Measurements from ENCODE around the gene ACBD6. TPM values are rescaled to one million over a fixed set of nuclear protein-coding genes. Genes with fewer than 3 reads are reported as not detected.

The ACBD6 gene
- total and polyA plus RNA-seq, 4 donors = 8.3 to 17.3 (median 14.0) TPM

DNA sequence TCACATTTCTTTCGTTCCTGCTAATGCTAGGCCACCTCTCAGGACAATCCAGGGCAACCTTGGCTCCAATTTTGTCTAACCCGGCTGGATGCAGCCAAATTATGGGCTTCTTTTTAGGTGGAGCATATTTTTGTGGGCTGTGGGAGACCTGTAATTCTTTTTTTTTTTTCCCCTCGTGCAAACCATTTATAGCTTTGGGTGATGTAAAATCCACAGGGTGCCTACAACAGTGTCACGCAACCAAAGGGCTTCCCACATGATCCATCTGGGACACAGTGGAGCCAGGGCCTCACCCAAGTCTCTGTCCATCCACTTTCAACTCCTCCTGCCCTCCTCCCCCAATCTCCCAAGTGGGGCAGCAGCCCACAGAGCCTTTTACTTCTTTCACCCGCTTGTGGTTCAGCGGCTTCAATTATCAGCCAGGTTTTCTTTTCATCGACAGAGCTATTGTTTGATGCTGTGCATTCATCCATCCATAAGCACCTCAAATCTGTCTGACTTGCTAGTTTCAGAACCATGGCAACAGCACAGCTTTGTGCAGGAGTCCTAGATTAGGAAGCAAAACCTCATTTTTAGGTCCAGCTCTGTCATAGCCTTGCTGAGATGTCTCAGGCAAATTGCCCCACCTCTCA is 46.4 kb upstream of the ACBD6 start:
- peaks cover 0 to 3% (median 0%) of the 10 kb centered on the region in 4 donors for H3K4me1 ChIP-seq (ENCODE audit: control insufficient read depth in 4 of 4, insufficient read depth in 4 of 4, low read length in 3 of 4)
- TF ChIP-seq, protein P1, sequence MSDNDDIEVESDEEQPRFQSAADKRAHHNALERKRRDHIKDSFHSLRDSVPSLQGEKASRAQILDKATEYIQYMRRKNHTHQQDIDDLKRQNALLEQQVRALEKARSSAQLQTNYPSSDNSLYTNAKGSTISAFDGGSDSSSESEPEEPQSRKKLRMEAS (IDR thresholded peaks at IDR 0.05) = no peak
- H3K27me3 ChIP-seq (ENCODE audit: control insufficient read depth in 4 of 4, insufficient read depth in 4 of 4, low read length in 3 of 4) = no peaks in the 10 kb centered on the region
- H3K9ac ChIP-seq (ENCODE audit: low read depth in 1 of 2, low read length in 2 of 2) = no peak overlapping the region
- H3K27ac ChIP-seq (ENCODE audit: low read depth in 1 of 2, low read length in 2 of 2) = no peak overlapping the region
- no peaks in the 10 kb centered on the region for H3K36me3 ChIP-seq (ENCODE audit: control insufficient read depth in 4 of 4, insufficient read depth in 3 of 4, low read depth in 1 of 4, low read length in 3 of 4)
- DNase-seq (ENCODE audit: low spot score) = no peak
- H3K4me3 ChIP-seq (ENCODE audit: low read depth in 1 of 3, low read length in 3 of 3) = no peak overlapping the region
- no peaks in the 10 kb centered on the region for H3K9me3 ChIP-seq (ENCODE audit: control insufficient read depth in 4 of 4, low read length in 3 of 4)
- WGBS = 90% methylated on average over 7 of the region's 7 CpGs

DNA sequence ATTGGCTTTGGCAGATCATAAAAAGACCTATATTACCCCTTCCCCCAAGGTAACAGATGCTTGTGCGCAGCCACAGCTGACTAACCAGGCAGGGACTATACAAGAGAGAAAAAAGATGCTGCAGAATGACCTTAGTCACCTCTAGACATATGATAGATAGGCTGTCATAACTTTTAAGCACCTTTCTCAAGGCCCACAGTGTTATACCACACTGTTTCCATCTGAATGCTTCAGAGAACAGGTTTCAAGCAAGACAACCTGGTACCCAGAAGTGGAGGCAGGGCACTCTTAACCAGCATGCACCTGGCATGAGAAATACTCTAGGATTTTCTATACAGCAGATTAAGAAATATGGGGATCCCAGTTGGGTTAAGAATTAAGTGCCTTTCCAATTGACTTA is 43.6 kb upstream of the ACBD6 start:
- Histone ChIP-seq H3K27ac (ENCODE audit: low read depth in 1 of 2, low read length in 2 of 2) (no peak overlapping the region), H3K4me3 (ENCODE audit: low read depth in 1 of 3, low read length in 3 of 3) (no peak overlapping the region), H3K4me1 (ENCODE audit: control insufficient read depth in 4 of 4, insufficient read depth in 4 of 4, low read length in 3 of 4) (peaks cover 0 to 3% (median 0%) of the 10 kb centered on the region in 4 donors), H3K36me3 (ENCODE audit: control insufficient read depth in 4 of 4, insufficient read depth in 3 of 4, low read depth in 1 of 4, low read length in 3 of 4) (no peaks in the 10 kb centered on the region), H3K27me3 (ENCODE audit: control insufficient read depth in 4 of 4, insufficient read depth in 4 of 4, low read length in 3 of 4) (no peaks in the 10 kb centered on the region), H3K9me3 (ENCODE audit: control insufficient read depth in 4 of 4, low read length in 3 of 4) (no peaks in the 10 kb centered on the region), H3K9ac (ENCODE audit: low read depth in 1 of 2, low read length in 2 of 2) (no peak overlapping the region)
- no peak for TF ChIP-seq YY1 (IDR thresholded peaks at IDR 0.05)
- TF ChIP-seq, protein P2, sequence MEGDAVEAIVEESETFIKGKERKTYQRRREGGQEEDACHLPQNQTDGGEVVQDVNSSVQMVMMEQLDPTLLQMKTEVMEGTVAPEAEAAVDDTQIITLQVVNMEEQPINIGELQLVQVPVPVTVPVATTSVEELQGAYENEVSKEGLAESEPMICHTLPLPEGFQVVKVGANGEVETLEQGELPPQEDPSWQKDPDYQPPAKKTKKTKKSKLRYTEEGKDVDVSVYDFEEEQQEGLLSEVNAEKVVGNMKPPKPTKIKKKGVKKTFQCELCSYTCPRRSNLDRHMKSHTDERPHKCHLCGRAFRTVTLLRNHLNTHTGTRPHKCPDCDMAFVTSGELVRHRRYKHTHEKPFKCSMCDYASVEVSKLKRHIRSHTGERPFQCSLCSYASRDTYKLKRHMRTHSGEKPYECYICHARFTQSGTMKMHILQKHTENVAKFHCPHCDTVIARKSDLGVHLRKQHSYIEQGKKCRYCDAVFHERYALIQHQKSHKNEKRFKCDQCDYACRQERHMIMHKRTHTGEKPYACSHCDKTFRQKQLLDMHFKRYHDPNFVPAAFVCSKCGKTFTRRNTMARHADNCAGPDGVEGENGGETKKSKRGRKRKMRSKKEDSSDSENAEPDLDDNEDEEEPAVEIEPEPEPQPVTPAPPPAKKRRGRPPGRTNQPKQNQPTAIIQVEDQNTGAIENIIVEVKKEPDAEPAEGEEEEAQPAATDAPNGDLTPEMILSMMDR (IDR thresholded peaks at IDR 0.05; ENCODE audit: low read depth, low read length, missing input control) = no peak
- TF ChIP-seq, protein P3, sequence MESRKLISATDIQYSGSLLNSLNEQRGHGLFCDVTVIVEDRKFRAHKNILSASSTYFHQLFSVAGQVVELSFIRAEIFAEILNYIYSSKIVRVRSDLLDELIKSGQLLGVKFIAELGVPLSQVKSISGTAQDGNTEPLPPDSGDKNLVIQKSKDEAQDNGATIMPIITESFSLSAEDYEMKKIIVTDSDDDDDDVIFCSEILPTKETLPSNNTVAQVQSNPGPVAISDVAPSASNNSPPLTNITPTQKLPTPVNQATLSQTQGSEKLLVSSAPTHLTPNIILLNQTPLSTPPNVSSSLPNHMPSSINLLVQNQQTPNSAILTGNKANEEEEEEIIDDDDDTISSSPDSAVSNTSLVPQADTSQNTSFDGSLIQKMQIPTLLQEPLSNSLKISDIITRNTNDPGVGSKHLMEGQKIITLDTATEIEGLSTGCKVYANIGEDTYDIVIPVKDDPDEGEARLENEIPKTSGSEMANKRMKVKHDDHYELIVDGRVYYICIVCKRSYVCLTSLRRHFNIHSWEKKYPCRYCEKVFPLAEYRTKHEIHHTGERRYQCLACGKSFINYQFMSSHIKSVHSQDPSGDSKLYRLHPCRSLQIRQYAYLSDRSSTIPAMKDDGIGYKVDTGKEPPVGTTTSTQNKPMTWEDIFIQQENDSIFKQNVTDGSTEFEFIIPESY (IDR thresholded peaks at IDR 0.05) = no peak
- no peak for TF ChIP-seq NR2F2 (IDR thresholded peaks at IDR 0.05)
- no peak for TF ChIP-seq HNF4A (conservative IDR thresholded peaks at IDR 0.05)
- no peak for TF ChIP-seq TAF1 (conservative IDR thresholded peaks at IDR 0.05)
- TF ChIP-seq RAD21 (IDR thresholded peaks at IDR 0.05) = no peak
- TF ChIP-seq JUND (IDR thresholded peaks at IDR 0.05) = no peak
- TF ChIP-seq, protein P1 (IDR thresholded peaks at IDR 0.05) = no peak
- TF ChIP-seq, protein P4, sequence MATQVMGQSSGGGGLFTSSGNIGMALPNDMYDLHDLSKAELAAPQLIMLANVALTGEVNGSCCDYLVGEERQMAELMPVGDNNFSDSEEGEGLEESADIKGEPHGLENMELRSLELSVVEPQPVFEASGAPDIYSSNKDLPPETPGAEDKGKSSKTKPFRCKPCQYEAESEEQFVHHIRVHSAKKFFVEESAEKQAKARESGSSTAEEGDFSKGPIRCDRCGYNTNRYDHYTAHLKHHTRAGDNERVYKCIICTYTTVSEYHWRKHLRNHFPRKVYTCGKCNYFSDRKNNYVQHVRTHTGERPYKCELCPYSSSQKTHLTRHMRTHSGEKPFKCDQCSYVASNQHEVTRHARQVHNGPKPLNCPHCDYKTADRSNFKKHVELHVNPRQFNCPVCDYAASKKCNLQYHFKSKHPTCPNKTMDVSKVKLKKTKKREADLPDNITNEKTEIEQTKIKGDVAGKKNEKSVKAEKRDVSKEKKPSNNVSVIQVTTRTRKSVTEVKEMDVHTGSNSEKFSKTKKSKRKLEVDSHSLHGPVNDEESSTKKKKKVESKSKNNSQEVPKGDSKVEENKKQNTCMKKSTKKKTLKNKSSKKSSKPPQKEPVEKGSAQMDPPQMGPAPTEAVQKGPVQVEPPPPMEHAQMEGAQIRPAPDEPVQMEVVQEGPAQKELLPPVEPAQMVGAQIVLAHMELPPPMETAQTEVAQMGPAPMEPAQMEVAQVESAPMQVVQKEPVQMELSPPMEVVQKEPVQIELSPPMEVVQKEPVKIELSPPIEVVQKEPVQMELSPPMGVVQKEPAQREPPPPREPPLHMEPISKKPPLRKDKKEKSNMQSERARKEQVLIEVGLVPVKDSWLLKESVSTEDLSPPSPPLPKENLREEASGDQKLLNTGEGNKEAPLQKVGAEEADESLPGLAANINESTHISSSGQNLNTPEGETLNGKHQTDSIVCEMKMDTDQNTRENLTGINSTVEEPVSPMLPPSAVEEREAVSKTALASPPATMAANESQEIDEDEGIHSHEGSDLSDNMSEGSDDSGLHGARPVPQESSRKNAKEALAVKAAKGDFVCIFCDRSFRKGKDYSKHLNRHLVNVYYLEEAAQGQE (IDR thresholded peaks at IDR 0.05) = no peak
- no peak for TF ChIP-seq FOXA2 (IDR thresholded peaks at IDR 0.05)
- TF ChIP-seq FOXA1 (IDR thresholded peaks at IDR 0.05) = no peak
- no peak for TF ChIP-seq SP1 (IDR thresholded peaks at IDR 0.05)
- no peak for TF ChIP-seq GABPA (IDR thresholded peaks at IDR 0.05 in 1 of 2, conservative IDR thresholded peaks at IDR 0.05 in 1 of 2)
- TF ChIP-seq EGR1 (IDR thresholded peaks at IDR 0.05; ENCODE audit: low read depth in 2 of 2) = no peak
- no peak for TF ChIP-seq HNF4G (IDR thresholded peaks at IDR 0.05)
- TF ChIP-seq, protein P5, sequence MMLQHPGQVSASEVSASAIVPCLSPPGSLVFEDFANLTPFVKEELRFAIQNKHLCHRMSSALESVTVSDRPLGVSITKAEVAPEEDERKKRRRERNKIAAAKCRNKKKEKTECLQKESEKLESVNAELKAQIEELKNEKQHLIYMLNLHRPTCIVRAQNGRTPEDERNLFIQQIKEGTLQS (IDR thresholded peaks at IDR 0.05) = no peak
- TF ChIP-seq RXRA (IDR thresholded peaks at IDR 0.05) = no peak
- no peak for DNase-seq (ENCODE audit: low spot score)
- WGBS = 98% methylated on average over 1 of the region's 1 CpG

All from liver (tissue), 9 donors.